Activated naive CD4-positive, alpha-beta T cell treated with anti-CD3 and anti-CD28 coated beads, Interleukin-2, amount 50 U/mL, for 24 hours (primary cell): ENCODE data around the gene DDIT3.
"Not testable (repeated sequence)": the region's sequence is repeated elsewhere in the genome, so short reads cannot be mapped to it uniquely, and the experiment has no call there.

ENCODE experiments used
- H3K27ac Mint-ChIP-seq: one replicate; pipeline ENCODE4 v1.8.0; 2021; ENCODE audit warnings: mild to moderate bottlenecking, mixed read lengths
- H3K27me3 Mint-ChIP-seq: one replicate; pipeline ENCODE4 v1.8.0; 2021; ENCODE audit warnings: mixed read lengths
- H3K36me3 Mint-ChIP-seq: one replicate; pipeline ENCODE4 v1.8.0; 2021; ENCODE audit warnings: mixed read lengths
- H3K4me1 Mint-ChIP-seq: one replicate; pipeline ENCODE4 v1.8.0; 2021; ENCODE audit warnings: mixed read lengths
- H3K4me3 Mint-ChIP-seq: one replicate; pipeline ENCODE4 v1.8.0; 2021; ENCODE audit warnings: mild to moderate bottlenecking, mixed read lengths
- H3K9me3 Mint-ChIP-seq: one replicate; pipeline ENCODE4 v1.8.0; 2021; ENCODE audit warnings: mixed read lengths

DDIT3 gene

DNA sequence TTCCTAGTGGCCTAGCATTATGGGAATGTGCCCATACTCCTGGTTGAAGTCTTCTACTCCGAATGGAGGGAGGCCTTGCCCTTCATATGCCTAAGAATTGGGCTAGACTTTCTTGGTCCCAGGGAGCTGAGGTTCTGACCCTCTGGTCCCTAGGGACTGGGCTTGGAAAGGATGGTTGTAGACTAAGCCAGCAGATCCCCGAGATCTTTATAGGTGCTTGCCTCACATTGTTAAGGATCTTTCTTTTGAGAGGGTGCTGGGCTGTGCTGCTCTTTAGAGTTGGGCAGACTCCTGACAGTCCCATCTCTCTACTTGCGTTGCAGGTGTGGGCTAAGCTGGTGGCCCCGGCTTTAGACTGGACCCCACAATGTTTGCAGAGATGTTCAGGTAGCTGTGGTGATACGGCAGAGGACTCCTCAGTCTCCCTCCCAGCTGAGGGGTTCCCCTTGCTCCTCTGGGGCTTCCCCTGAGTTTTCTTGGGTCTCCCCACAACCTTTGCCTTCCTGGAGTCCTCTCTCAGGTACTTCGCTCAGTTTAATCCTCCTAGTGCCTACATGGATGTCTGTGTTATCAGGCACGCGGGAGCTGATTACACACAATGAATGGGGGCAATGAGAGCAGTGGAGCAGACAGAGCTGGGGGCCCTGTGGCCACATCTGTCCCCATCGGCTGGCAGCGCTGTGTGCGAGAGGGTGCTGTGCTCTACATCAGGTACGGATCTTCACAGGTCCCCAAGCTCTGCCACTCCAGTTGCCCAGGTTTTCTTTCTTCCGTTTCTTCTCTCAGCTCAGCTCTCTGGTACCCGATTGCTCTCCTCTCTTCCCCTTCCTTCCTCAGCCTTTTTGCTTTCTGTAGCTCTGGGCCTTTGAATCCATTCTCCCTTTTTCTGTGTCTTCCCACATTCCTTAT, 3.6 kb upstream of the DDIT3 start:
- peak overlapping the region; percentile 90 for H3K27ac Mint-ChIP-seq
- peaks cover 10% of the 10 kb centered on the region for H3K36me3 Mint-ChIP-seq
- H3K9me3 Mint-ChIP-seq: no peaks in the 10 kb centered on the region
- peak overlapping the region; percentile 91 for H3K4me3 Mint-ChIP-seq
- no peaks in the 10 kb centered on the region for H3K27me3 Mint-ChIP-seq
- H3K4me1 Mint-ChIP-seq: peaks cover 37% of the 10 kb centered on the region

DNA sequence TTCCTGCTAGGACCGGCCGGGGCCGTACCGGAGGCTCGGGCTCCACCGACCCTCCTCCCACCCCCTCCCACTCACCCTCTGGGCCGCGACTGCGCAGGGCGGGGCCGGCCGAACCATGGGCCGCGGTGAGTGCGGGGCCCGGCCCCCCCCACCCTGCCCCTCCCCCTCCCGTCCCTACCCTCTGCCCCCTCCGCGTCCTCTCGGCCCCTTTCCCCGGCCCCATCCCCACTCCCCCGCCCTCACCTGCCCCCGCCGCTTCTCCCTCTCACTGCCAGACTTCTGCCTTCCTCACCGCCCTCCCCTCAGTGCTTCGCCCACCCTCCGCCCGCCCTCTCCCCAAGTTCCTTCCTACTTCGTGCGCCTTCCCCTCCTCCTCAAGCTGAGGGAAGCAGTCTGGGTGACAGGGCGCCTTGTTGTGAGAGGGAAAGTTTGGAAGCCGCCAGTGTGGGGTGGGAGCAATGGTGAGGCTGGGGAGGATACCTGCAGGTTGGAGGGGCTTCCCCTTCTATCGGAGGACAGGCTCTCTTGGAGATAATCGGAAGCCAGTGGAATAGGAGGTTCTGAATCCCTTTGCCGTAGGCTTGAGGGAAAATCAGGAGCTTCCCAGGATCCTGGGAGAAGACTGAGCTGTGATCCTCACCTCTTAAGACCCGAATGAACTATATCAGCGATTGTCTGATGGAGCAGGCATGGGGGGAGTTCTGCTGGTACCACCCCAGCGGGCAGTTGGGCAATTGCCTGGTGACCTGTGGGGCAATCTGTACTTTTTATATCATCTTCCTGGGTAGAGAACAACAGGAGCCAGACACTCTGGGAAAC, 2.8 kb upstream of the DDIT3 start:
- H3K9me3 Mint-ChIP-seq: no peaks in the 10 kb centered on the region
- H3K4me3 Mint-ChIP-seq: peak overlapping the region; percentile 91
- H3K27me3 Mint-ChIP-seq: no peaks in the 10 kb centered on the region
- H3K27ac Mint-ChIP-seq: peak overlapping the region; percentile 90
- peaks cover 15% of the 10 kb centered on the region for H3K36me3 Mint-ChIP-seq
- peaks cover 46% of the 10 kb centered on the region for H3K4me1 Mint-ChIP-seq

DNA sequence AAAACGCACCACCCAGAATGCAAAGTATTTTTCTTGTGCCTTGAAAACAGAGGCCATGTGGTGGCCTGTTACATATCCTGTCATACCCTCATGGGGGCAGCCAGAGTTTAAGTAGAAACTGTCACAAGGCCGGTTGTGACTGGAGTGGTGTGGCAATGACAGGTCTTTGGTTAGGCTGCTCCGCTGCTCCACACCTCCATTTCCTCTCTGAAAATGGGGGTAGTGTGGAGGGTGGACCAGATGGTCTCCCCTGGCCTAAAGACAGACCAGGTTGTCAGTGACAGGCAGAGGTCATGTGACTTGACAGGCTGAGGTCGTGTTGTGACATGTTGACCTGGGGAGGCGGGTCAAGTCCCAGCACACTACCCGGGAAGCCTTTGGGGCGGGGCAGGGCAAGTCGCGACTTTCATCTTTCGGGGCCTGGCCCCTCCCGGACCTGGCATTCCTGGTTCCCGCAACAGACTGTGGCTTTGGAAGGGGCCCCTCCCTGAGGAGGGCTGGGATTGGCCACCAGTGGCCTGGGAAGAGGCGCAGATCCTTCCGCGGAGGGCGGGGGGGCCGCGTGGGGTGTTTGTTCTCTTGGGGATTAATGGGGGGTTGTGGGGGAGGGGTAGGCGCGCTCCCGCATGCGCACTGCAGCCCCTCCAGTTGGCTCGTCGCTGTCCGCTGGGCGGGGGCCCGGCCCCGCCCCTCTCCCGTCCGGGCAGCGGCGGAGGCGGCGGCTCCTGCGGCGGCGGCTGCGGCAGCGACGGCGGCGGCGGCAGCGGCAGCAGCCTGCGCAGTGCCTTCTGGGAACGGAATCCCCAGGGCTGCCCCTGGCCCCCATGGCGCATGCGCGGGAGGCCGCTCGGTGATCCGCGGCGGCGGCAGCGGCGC, 1.9 kb upstream of the DDIT3 start, which contains the start of gene MBD6:
Gene MBD6, plus strand, starts transcription at position 814 of the 876 bp plus-strand sequence. CDS start 1,480 bp downstream, outside the sequence.
- peaks cover 54% of the 10 kb centered on the region for H3K4me1 Mint-ChIP-seq
- H3K9me3 Mint-ChIP-seq: no peaks in the 10 kb centered on the region
- H3K27ac Mint-ChIP-seq: peak within 1 kb of the TSS; percentile 98
- H3K36me3 Mint-ChIP-seq: peaks cover 16% of the 10 kb centered on the region
- peak within 1 kb of the TSS; percentile 91 for H3K4me3 Mint-ChIP-seq
- H3K27me3 Mint-ChIP-seq: no peaks in the 10 kb centered on the region

DNA sequence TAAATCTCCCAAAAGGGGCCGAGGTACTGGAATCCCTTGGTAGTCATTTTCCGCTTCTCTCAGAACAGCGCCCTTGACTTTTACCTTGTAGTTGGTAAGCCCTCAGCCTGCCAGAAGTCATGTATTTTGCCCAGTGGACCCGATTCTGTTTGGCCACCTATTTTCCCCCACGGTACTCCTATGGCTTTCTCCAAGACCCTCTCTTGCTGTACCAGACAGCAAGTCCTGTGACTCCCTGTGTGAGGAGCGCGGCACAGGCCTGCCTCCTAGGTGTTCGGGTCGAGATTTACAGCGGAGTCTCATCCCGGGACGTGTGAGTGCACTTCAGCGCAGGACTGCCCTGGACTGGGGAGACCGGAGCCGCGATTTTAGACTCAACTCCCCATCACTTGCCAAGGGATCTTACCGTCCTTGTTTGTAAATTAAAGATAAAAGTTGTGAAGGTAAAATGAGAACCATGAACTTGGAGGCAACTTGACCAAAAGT, 1.3 kb upstream of the DDIT3 start:
- Mint-ChIP-seq H3K4me1 (peaks cover 61% of the 10 kb centered on the region), H3K4me3 (peak overlapping the region; percentile 91), H3K27me3 (no peaks in the 10 kb centered on the region), H3K27ac (peak overlapping the region; percentile 98), H3K9me3 (no peaks in the 10 kb centered on the region), H3K36me3 (peaks cover 16% of the 10 kb centered on the region)

DNA sequence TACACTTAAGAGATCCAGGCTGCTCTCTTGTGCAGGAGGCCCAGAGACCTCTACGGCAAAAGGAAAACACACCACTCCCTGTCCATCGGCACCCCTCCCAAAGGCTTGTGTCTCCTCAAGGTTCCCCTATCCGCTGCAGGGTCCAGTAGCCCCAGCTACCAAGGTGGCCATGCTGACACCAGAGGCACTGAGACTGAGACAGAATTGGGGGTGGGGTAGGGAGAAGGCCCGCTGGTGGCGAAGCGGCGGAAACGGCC, 590 bp downstream of the DDIT3 start:
- no peaks in the 10 kb centered on the region for H3K27me3 Mint-ChIP-seq
- peak overlapping the region; percentile 98 for H3K27ac Mint-ChIP-seq
- peaks cover 55% of the 10 kb centered on the region for H3K4me1 Mint-ChIP-seq
- peak overlapping the region; percentile 95 for H3K4me3 Mint-ChIP-seq
- peaks cover 21% of the 10 kb centered on the region for H3K36me3 Mint-ChIP-seq
- H3K9me3 Mint-ChIP-seq: no peaks in the 10 kb centered on the region

DNA sequence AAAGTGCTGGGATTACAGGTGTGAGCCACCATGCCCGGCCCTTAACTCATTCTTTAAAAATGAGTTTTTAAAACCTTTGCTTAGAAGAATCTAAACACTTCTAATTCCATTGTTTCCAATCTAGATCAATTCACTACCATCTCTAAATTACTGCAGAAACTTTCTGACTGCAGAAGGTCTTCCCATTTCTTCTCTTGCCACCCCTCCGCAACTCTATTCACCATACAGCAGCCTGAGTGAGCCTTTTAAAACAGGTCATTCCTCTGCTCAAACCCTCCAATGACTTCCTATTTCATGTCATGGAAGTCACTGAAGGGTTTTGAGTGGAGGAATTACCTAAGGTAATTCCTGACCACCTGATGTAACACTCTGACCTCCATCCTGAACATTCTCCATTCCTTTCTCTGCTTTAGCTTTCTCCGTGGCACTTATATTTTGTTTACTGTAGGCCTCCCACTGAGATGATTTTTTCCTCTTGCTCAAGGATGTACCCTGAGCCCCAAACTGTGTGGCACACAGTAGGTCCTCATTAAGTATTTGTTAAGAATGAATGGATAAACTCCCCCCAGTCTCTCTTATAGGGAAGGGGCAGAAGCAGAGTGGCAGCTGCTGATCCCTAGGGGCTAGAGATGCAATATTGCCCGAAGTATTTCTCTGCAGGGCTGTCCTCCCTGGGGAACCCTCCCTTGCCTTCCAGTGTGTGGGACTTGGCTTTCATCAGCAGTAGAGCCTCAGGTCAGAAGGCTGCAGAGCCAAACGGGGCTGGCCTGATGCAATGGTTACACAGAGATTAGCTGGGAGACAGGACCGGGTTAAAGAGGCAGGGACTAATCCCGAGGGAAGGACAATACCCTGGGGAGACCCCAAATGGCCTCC, 1.2 kb downstream of the DDIT3 start:
- Mint-ChIP-seq H3K27me3 (no peaks in the 10 kb centered on the region), H3K4me1 (peaks cover 50% of the 10 kb centered on the region), H3K36me3 (peaks cover 21% of the 10 kb centered on the region), H3K4me3 (peak overlapping the region; percentile 95), H3K9me3 (no peaks in the 10 kb centered on the region), H3K27ac (peak overlapping the region; percentile 98)

DNA sequence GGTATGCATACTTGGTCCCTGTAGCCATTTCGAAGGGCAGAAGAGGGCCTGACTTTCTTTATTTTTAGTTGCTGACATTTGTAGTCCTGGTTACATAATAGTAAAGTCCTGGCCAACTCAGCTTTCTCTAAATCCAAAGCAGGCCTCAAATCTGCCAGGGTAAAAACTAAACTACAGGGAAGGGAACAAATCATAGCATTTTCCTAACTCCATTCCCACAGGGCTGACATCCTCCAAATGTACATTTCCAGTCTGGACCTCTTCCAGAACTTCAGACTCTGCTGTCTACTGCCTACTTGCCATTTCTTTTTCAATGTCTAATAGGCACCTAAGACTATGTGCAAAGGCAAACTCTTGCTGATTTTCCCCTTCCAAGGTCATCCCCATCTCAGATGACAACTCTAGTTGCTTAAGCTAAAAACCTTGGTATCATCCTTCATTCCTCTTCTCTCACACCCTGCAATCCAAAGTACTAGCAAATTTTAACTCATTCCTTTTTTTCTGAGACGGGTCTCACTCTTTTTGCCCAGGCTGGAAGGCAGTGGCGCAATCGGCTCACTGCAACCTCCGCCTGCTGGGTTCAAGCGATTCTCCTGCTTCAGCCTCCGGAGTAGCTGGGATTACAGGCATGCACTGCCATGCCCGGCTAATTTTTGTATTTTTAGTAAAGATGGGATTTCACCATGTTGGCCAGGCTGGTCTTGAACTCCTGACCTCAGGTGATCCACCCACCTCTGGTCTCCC, 2.0 kb downstream of the DDIT3 start:
- peaks cover 21% of the 10 kb centered on the region for H3K36me3 Mint-ChIP-seq
- H3K27ac Mint-ChIP-seq: peak overlapping the region; percentile 90
- H3K4me1 Mint-ChIP-seq: peaks cover 41% of the 10 kb centered on the region
- H3K4me3 Mint-ChIP-seq: peak overlapping the region; percentile 95
- H3K9me3 Mint-ChIP-seq: no peaks in the 10 kb centered on the region
- no peaks in the 10 kb centered on the region for H3K27me3 Mint-ChIP-seq

DNA sequence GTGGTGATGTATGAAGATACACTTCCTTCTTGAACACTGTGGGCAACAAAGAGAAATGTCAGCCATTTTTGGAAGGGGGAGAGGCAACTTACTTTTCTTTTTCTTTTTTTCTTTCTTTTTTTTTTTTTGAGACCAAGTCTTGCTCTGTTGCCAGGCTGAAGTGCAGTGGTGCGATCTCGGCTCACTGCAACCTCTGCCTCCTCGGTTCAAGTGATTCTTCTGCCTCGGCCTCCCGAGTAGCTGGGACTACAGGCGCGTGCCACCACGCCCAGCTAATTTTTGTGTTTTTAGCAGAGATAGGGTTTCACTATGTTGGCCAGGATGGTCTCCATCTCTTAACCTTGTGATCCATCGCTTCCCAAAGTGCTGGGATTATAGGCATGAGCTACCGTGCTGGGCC, 2.6 kb downstream of the DDIT3 start:
- H3K27ac Mint-ChIP-seq: peak overlapping the region; percentile 84
- not testable (repeated sequence) for H3K27me3 Mint-ChIP-seq, H3K9me3 Mint-ChIP-seq
- peaks cover 21% of the 10 kb centered on the region for H3K36me3 Mint-ChIP-seq
- H3K4me3 Mint-ChIP-seq: peak overlapping the region; percentile 95
- peaks cover 38% of the 10 kb centered on the region for H3K4me1 Mint-ChIP-seq

DNA sequence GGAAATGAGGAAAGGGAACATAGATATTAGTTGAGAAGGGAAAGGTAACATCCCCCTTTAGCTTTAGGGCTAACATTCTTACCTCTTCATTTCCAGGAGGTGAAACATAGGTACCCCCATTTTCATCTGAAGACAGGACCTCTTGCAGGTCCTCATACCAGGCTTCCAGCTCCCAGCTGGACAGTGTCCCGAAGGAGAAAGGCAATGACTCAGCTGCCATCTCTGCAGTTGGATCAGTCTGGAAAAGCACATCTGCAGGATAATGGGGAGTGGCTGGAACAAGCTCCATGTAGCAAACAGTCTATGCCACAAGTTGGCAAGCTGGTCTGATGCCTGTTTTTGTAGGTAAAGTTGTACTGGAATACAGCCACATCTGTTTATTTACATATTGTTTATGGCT, 3.1 kb downstream of the DDIT3 start:
- Mint-ChIP-seq H3K4me3 (peak overlapping the region; percentile 72), H3K9me3 (no peaks in the 10 kb centered on the region), H3K36me3 (peaks cover 24% of the 10 kb centered on the region), H3K27me3 (no peaks in the 10 kb centered on the region), H3K27ac (peak overlapping the region; percentile 84), H3K4me1 (peaks cover 40% of the 10 kb centered on the region)

DNA sequence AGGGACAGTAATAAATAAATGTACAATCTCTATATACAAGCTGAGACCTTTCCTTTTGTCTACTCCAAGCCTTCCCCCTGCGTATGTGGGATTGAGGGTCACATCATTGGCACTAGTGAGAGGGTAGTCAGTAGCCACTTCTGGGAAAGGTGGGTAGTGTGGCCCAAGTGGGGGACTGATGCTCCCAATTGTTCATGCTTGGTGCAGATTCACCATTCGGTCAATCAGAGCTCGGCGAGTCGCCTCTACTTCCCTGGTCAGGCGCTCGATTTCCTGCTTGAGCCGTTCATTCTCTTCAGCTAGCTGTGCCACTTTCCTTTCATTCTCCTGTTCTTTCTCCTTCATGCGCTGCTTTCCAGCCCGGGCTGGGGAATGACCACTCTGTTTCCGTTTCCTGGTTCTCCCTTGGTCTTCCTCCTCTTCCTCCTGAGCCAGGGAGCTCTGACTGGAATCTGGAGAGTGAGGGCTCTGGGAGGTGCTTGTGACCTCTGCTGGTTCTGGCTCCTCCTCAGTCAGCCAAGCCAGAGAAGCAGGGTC, 3.6 kb downstream of the DDIT3 start:
- Mint-ChIP-seq H3K4me3 (peak overlapping the region; percentile 2), H3K27me3 (no peaks in the 10 kb centered on the region), H3K4me1 (peaks cover 40% of the 10 kb centered on the region), H3K27ac (peak overlapping the region; percentile 53), H3K36me3 (peaks cover 27% of the 10 kb centered on the region), H3K9me3 (no peaks in the 10 kb centered on the region)

DNA sequence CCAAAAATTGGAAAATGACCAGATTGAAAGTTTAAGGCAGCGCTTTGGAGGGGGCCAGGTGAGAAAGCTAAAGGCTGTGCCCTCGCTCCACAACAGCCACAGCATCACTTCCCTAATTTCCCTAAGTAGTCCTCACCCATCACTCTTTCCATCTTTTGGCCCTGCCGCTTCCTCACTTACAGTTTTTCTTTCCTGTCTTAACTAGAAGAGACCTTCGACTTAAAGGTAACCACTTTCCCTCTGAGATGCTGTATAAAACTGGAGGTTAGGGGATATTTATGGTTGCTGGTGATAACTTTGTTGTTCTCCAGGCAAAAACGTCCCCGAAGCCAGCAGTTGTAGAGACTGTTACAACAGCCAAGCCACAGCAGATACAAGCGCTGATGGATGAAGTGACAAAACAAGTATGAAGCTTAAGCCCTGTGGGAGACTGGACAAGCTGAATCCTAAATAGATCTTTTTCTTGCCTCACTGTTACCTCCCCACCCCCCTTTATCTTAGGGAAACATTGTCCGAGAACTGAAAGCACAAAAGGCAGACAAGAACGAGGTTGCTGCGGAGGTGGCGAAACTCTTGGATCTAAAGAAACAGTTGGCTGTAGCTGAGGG, 4.3 kb downstream of the DDIT3 start:
- Mint-ChIP-seq H3K9me3 (no peaks in the 10 kb centered on the region), H3K27me3 (no peaks in the 10 kb centered on the region), H3K27ac (peak overlapping the region; percentile 70), H3K4me3 (no peak overlapping the region), H3K36me3 (peaks cover 27% of the 10 kb centered on the region), H3K4me1 (peaks cover 37% of the 10 kb centered on the region)

DNA sequence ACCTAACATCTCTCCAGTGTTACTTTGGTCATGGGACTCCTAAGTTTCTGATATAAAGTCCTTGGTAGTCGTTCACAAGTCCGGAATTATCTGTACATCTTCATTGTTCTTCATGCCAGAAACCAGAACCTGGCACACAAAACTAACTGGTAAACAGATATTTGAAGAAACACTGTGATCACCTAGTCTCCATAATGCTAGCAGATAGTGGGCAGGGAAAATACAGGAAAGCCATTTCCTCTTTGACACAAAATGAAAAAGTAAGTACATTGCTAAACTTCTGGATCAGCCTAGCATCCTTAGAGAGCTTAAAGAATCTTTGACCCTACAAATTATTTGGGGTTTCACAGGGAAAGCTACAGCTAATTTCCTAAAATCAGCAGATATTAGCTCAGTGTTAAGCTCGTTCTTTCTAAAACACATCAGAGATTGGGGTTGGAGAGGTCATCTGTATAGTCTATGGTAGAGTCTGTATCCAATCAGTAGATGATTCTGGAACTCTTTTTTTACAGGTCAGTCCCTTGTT, 4.8 kb downstream of the DDIT3 start:
- H3K36me3 Mint-ChIP-seq: peaks cover 27% of the 10 kb centered on the region
- no peak overlapping the region for H3K4me3 Mint-ChIP-seq
- H3K4me1 Mint-ChIP-seq: peaks cover 37% of the 10 kb centered on the region
- no peaks in the 10 kb centered on the region for H3K9me3 Mint-ChIP-seq
- peak overlapping the region; percentile 62 for H3K27ac Mint-ChIP-seq
- no peaks in the 10 kb centered on the region for H3K27me3 Mint-ChIP-seq

DNA sequence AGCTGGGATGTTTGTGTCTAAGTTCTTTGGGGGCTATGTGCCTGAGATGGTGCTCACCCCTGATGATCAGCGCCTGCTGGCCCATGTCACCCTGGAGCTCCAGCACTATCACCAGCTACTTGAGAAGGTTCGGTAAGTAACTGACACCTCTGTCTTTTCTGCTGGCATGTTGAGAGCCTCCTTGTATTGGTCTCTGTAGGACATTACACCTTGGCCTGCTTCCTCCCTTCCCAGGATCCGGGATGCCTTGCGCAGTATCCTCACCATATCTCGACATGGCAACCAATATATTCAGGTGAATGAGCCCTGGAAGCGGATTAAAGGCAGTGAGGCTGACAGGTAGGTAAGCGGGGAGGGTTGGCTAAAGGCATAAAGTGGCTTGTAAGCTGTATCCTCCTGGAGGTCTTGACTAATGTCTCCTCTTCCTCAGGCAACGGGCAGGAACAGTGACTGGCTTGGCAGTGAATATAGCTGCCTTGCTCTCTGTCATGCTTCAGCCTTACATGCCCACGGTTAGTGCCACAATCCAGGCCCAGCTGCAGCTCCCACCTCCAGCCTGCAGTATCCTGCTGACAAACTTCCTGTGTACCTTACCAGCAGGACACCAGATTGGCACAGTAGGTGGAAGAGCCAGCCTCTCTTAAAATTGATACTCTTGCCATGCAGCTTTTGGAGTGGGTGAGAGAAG, 5.5 kb downstream of the DDIT3 start:
- no peaks in the 10 kb centered on the region for H3K9me3 Mint-ChIP-seq
- peak overlapping the region; percentile 62 for H3K27ac Mint-ChIP-seq
- H3K27me3 Mint-ChIP-seq: no peaks in the 10 kb centered on the region
- peaks cover 25% of the 10 kb centered on the region for H3K36me3 Mint-ChIP-seq
- peaks cover 37% of the 10 kb centered on the region for H3K4me1 Mint-ChIP-seq
- H3K4me3 Mint-ChIP-seq: no peak overlapping the region
